ES-I3 (cell line): ENCODE data around the gene PCDHB14.
"Not testable (repeated sequence)": the region's sequence is repeated elsewhere in the genome, so short reads cannot be mapped to it uniquely, and the experiment has no call there.

Source experiments
- H3K36me3 ChIP-seq: 2 replicates; pipeline ENCODE4 v1.6.1; 2013; ENCODE audit warnings: mild to moderate bottlenecking, low read length, control low read depth, moderate library complexity; ENCODE audit not compliant: insufficient read depth
- H3K4me1 ChIP-seq: 2 replicates; pipeline ENCODE4 v1.6.1; 2013; ENCODE audit warnings: mild to moderate bottlenecking, control low read depth, low read length; ENCODE audit not compliant: insufficient read depth
- H3K9ac ChIP-seq: 2 replicates; pipeline ENCODE4 v1.6.1; 2013; ENCODE audit warnings: low read depth, mild to moderate bottlenecking, low read length, moderate library complexity
- H3K9me3 ChIP-seq: 2 replicates; pipeline ENCODE4 v1.6.1; 2013; ENCODE audit warnings: mild to moderate bottlenecking, low read length, moderate library complexity; ENCODE audit not compliant: control insufficient read depth, insufficient read depth

Gene PCDHB14

GRCh38 chr5:141235922-141236321 lies 12.8 kb downstream of the PCDHB14 start:
- H3K36me3 ChIP-seq, H3K9ac ChIP-seq, H3K9me3 ChIP-seq, H3K4me1 ChIP-seq: not testable (repeated sequence)

DNA sequence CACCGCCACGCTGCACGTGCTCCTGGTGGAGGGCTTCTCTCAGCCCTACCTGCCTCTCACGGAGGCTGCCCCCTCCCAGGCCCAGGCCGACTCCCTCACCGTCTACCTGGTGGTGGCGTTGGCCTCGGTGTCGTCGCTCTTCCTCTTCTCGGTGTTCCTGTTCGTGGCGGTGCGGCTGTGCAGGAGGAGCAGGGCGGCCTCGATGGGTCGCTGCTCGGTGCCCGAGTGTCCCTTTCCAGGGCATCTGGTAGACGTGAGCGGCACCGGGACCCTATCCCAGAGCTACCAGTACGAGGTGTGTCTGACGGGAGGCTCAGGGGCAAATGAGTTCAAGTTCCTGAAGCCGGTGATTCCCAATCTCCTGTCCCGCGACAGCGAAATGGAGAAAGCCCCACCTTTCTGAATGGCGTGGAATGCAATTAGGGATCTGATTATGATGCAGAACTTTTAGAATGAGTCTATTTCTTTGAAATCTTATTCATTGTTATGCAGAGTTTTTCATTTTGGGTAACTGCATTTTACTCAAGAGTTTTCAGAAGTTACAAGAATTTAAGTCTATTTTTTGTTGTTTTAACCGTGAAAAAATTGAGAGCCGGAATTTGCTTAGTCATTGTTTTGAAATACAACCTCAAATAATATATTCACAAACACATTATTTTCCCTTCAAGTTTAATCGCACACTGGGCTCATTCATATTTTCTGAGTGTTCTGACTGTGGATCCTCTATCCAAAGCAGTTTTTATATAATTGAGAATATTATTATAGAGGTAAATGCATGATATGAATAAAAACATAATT lies 13.6 kb downstream of the PCDHB14 start:
- Histone ChIP-seq H3K9me3 (peaks cover 3% of the 10 kb centered on the region), H3K36me3 (no peaks in the 10 kb centered on the region), H3K4me1 (no peaks in the 10 kb centered on the region), H3K9ac (no peak overlapping the region)

GRCh38 chr5:141241496-141241895 lies 18.4 kb downstream of the PCDHB14 start:
- Histone ChIP-seq H3K9me3 (peaks cover 3% of the 10 kb centered on the region), H3K36me3 (no peaks in the 10 kb centered on the region; the same call in 1 of the 2 replicates), H3K9ac (no peak overlapping the region), H3K4me1 (no peaks in the 10 kb centered on the region)

DNA sequence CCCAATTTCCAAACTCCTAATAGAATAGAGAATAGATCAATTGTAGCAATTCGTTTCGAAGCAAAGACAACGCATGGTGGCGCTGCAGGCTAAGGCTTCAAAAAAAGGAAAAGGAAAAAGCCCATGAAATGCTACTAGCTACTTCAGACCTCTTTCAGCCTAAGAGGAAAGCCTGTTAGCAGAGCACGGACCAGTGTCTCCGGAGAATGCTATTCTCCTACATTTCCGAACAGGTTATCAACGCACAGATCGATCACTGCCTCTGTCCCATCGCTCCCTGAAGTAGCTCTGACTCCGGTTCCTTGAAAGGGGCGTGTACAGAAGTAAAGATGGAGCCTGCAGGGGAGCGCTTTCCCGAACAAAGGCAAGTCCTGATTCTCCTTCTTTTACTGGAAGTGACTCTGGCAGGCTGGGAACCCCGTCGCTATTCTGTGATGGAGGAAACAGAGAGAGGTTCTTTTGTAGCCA lies 22.1 kb downstream of the PCDHB14 start, which contains the start of gene PCDHB15:
Gene PCDHB15, plus strand, starts transcription at position 146 of the 468 bp plus-strand sequence. Its CDS starts 184 bp downstream, at position 330.
- Histone ChIP-seq H3K4me1 (no peaks in the 10 kb centered on the region), H3K36me3 (no peaks in the 10 kb centered on the region; the same call in 1 of the 2 replicates), H3K9ac (peak within 1 kb of the TSS; percentile 26), H3K9me3 (no peaks in the 10 kb centered on the region; the same call in none of the 2 replicates)

DNA sequence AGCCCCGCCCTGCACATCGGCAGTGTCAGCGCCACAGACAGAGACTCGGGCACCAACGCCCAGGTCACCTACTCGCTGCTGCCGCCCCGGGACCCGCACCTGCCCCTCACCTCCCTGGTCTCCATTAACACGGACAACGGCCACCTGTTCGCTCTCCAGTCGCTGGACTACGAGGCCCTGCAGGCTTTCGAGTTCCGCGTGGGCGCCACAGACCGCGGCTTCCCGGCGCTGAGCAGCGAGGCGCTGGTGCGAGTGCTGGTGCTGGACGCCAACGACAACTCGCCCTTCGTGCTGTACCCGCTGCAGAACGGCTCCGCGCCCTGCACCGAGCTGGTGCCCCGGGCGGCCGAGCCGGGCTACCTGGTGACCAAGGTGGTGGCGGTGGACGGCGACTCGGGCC lies 23.8 kb downstream of the PCDHB14 start:
- H3K4me1 ChIP-seq, H3K36me3 ChIP-seq, H3K9me3 ChIP-seq, H3K9ac ChIP-seq: not testable (repeated sequence)

DNA sequence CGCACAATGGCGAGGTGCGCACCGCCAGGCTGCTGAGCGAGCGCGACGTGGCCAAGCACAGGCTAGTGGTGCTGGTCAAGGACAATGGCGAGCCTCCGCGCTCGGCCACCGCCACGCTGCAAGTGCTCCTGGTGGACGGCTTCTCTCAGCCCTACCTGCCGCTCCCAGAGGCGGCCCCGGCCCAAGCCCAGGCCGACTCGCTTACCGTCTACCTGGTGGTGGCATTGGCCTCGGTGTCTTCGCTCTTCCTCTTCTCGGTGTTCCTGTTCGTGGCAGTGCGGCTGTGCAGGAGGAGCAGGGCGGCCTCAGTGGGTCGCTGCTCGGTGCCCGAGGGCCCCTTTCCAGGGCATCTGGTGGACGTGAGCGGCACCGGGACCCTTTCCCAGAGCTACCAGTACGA lies 24.3 kb downstream of the PCDHB14 start:
- not testable (repeated sequence) for H3K9me3 ChIP-seq, H3K9ac ChIP-seq, H3K4me1 ChIP-seq, H3K36me3 ChIP-seq

DNA sequence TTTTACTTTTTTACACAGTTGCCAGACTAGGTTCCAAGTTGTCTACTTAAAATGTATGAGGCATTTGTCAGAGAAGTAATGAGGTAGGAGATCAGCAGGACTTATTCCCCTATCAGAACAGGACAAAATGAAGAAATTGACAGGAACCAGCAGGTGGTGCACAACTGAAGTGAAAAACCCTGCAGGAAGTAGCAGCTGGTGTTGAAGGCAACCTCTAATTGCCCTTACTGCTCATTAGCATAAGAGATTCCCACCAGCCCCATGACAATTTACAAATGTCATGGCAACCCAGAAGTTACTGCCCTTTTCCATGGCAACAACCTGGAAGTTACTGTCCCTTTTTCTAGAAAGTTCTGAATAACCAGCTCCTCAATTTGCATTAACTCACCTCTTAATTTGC lies 27.4 kb downstream of the PCDHB14 start:
- no peaks in the 10 kb centered on the region; the same call in 1 of the 2 replicates for H3K36me3 ChIP-seq
- no peaks in the 10 kb centered on the region for H3K4me1 ChIP-seq
- no peak overlapping the region for H3K9ac ChIP-seq
- H3K9me3 ChIP-seq, result peaks cover 8% of the 10 kb centered on the region

DNA sequence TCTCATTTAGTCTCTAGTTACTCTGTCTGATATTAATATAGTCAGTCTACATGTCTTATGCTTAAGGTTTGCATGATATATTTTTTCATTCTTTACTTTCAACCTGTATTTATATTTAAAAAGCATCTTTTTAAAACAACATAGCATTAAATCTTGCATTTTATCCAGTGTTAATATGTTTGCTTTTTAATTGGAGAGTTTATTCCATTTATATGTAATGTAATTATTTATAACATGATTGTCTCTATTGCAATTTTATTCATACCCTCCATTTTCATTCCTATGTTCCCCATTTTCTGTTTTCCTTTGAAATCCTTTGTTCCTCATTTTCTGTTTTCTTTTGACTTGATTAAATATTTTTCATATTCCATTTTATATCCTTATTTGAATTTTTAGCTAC lies 35.3 kb downstream of the PCDHB14 start:
- Histone ChIP-seq H3K4me1 (no peaks in the 10 kb centered on the region), H3K9me3 (peaks cover 27% of the 10 kb centered on the region), H3K9ac (no peak overlapping the region), H3K36me3 (no peaks in the 10 kb centered on the region)

DNA sequence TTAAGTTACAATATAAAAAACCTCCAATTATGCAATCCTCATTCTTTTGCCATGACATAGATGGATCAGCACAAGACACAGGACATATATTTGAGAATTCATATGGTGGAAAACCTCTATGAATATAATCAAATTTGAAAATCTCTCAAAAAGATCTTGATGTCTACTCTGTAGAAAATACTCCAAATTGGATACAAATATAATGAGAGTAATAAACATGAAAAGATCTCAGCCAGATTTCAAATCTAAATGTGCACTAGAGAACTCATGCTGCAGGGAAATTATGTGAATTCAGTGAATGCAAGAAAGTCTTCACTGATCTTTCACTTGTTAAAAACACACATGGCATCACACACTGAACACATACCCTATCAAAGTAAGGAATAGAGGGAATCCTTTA lies 35.8 kb downstream of the PCDHB14 start:
- peaks cover 28% of the 10 kb centered on the region for H3K9me3 ChIP-seq

GRCh38 chr5:141260458-141261237 lies 37.5 kb downstream of the PCDHB14 start:
- no peak overlapping the region for H3K9ac ChIP-seq
- H3K36me3 ChIP-seq, result no peaks in the 10 kb centered on the region
- no peaks in the 10 kb centered on the region for H3K4me1 ChIP-seq
- H3K9me3 ChIP-seq, result peaks cover 28% of the 10 kb centered on the region

More for the DNA sequence above, 35.8 kb downstream of the PCDHB14 start:
- no peaks in the 10 kb centered on the region for H3K4me1 ChIP-seq
- H3K36me3 ChIP-seq, result no peaks in the 10 kb centered on the region
- no peak overlapping the region for H3K9ac ChIP-seq

DNA sequence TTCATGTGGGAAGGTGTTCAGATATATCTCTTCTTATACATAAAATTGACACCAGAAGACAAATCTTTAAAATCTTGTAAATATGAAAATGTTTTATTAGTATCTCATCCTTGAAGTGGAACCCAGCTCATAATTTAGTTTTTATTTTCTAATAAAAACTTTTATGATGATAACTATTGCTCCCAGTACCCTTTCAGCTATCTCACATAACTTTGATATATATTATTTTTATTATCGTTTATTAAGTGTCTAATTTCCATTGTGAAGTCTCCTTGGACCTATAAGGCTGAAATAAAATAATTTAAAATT lies 38.0 kb downstream of the PCDHB14 start:
- no peaks in the 10 kb centered on the region for H3K4me1 ChIP-seq
- no peak overlapping the region for H3K9ac ChIP-seq
- H3K9me3 ChIP-seq, result peaks cover 30% of the 10 kb centered on the region
- H3K36me3 ChIP-seq, result no peaks in the 10 kb centered on the region

DNA sequence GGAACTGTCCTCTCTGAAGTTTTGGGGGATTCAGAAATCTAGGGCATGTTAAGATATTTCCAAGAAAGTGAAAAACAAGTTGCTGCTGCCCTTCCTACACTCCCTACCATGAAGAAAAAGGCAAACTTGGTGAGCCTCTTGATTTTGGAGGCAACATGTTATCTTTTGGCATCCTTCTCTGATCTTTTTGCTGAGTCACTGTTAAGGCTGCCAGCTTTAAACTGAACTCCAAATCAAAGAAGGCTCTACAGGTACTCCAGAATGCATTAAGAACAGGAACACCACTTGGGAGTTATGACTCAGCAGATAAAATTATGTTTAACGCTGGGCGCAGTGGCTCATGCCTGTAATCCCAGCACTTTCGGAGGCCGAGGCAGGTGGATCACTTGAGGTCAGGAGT lies 46.1 kb downstream of the PCDHB14 start:
- Histone ChIP-seq H3K9me3 (peaks cover 9% of the 10 kb centered on the region), H3K9ac (no peak overlapping the region), H3K4me1 (no peaks in the 10 kb centered on the region), H3K36me3 (no peaks in the 10 kb centered on the region)

- Histone ChIP-seq H3K4me1 (no peaks in the 10 kb centered on the region), H3K9ac (no peak overlapping the region), H3K36me3 (no peaks in the 10 kb centered on the region), H3K9me3 (peaks cover 2% of the 10 kb centered on the region; the same call in 1 of the 2 replicates)
These were observed 49.8 kb downstream of the PCDHB14 start for GRCh38 chr5:141272906-141273305.
